Measurements from ENCODE around the gene TGFB1. TPM values are rescaled to one million over a fixed set of nuclear protein-coding genes. Genes with fewer than 3 reads are reported as not detected.

The TGFB1 gene
- total and polyA plus RNA-seq, 7 donors: 2.8 to 10.8 (median 9.5) TPM

- Histone ChIP-seq H3K27me3 (ENCODE audit: insufficient read depth in 3 of 3, low read length in 2 of 3) (no peaks in the 10 kb centered on the region), H3K4me3 (peak overlapping the region; percentile 53), H3K36me3 (ENCODE audit: insufficient read depth in 1 of 2, low read depth in 1 of 2) (no peaks in the 10 kb centered on the region), H3K4me1 (peaks cover 52% of the 10 kb centered on the region), H3K9me3 (no peaks in the 10 kb centered on the region), H3K27ac (peak overlapping the region; percentile 72)
- TF ChIP-seq, protein P1, sequence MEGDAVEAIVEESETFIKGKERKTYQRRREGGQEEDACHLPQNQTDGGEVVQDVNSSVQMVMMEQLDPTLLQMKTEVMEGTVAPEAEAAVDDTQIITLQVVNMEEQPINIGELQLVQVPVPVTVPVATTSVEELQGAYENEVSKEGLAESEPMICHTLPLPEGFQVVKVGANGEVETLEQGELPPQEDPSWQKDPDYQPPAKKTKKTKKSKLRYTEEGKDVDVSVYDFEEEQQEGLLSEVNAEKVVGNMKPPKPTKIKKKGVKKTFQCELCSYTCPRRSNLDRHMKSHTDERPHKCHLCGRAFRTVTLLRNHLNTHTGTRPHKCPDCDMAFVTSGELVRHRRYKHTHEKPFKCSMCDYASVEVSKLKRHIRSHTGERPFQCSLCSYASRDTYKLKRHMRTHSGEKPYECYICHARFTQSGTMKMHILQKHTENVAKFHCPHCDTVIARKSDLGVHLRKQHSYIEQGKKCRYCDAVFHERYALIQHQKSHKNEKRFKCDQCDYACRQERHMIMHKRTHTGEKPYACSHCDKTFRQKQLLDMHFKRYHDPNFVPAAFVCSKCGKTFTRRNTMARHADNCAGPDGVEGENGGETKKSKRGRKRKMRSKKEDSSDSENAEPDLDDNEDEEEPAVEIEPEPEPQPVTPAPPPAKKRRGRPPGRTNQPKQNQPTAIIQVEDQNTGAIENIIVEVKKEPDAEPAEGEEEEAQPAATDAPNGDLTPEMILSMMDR (IDR thresholded peaks at IDR 0.05): no peak
- ATAC-seq (no peak), DNase-seq (no peak)
- intact Hi-C loops (cut with DNase I): no loop called here
- 58 to 69% (median 60%) methylated on average over 22 of the region's 22 CpGs for WGBS, 3 donors
Observed at GRCh38 chr19:41328157-41328841, 25.4 kb downstream of the TGFB1 start.

DNA sequence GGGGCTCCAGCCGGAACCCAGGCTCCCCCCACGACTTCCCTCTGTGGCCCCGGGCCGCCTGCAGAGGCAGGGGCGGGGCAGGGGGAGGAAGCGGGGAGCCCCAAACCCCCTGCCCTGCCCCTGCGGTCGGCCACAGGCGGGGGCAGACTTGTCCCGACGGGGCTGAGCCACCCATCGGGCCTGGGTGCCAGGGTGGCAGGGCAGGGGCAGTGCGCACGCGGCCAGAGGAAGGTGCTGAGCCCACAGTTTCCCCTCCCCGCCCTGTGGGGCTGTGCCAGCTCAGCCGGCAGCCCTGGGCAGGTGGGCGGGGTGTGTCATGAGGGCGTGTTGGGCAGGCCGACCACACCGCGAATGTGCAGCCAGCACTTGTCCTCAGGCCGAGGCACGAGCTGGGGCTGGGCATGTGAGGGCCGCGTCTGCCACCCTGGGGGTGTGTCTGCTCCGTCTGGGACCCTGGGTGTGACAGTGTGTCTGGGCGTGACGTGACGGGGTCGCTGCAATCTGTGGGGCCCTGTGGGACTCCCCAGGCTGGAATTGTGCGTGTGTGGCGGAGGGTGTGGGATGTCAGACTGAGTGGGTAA lies 26.1 kb downstream of the TGFB1 start:
- ATAC-seq (peak; percentile 54 to 72 (median 64)), DNase-seq (peak; percentile 82 to 85)
- H3K4me3 ChIP-seq: peak overlapping the region; percentile 53
- H3K9me3 ChIP-seq: no peaks in the 10 kb centered on the region
- peaks cover 0 to 3% of the 10 kb centered on the region in 2 donors for H3K36me3 ChIP-seq (ENCODE audit: insufficient read depth in 1 of 2, low read depth in 1 of 2)
- intact Hi-C loops (cut with DNase I): no loop called here
- H3K27me3 ChIP-seq (ENCODE audit: insufficient read depth in 3 of 3, low read length in 2 of 3): no peaks in the 10 kb centered on the region
- TF ChIP-seq, protein P1 (IDR thresholded peaks at IDR 0.05): no peak
- WGBS, 3 donors: 16 to 20% (median 18%) methylated on average over 19 to 33 of the region's 33 CpGs
- H3K4me1 ChIP-seq: peaks cover 52% of the 10 kb centered on the region
- H3K27ac ChIP-seq: peak overlapping the region; percentile 72

- 36 to 40% (median 37%) methylated on average over 13 of the region's 13 CpGs for WGBS, 3 donors
- no peaks in the 10 kb centered on the region for H3K27me3 ChIP-seq (ENCODE audit: insufficient read depth in 3 of 3, low read length in 2 of 3)
- TF ChIP-seq, protein P1 (IDR thresholded peaks at IDR 0.05): no peak
- H3K27ac ChIP-seq: peak overlapping the region; percentile 72
- DNase-seq (no peak), ATAC-seq (peak in 1 of 4 donors; percentile 1)
- intact Hi-C loops (cut with DNase I): no loop called here
- H3K36me3 ChIP-seq (ENCODE audit: insufficient read depth in 1 of 2, low read depth in 1 of 2): peaks cover 0 to 9% of the 10 kb centered on the region in 2 donors
- peaks cover 53% of the 10 kb centered on the region for H3K4me1 ChIP-seq
- H3K9me3 ChIP-seq: no peaks in the 10 kb centered on the region
- H3K4me3 ChIP-seq: peak overlapping the region; percentile 53
Observed at GRCh38 chr19:41327076-41327575, 26.6 kb downstream of the TGFB1 start.

GRCh38 chr19:41325947-41326706 lies 27.6 kb downstream of the TGFB1 start:
- no peaks in the 10 kb centered on the region for H3K27me3 ChIP-seq (ENCODE audit: insufficient read depth in 3 of 3, low read length in 2 of 3)
- peak overlapping the region; percentile 72 for H3K27ac ChIP-seq
- H3K4me3 ChIP-seq: peak overlapping the region; percentile 53
- peaks cover 0 to 13% of the 10 kb centered on the region in 2 donors for H3K36me3 ChIP-seq (ENCODE audit: insufficient read depth in 1 of 2, low read depth in 1 of 2)
- DNase-seq (no peak), ATAC-seq (peak; percentile 18 to 36 (median 24))
- intact Hi-C loops (cut with DNase I): no loop called here
- 20 to 21% (median 21%) methylated on average over 21 to 30 of the region's 30 CpGs for WGBS, 3 donors
- no peaks in the 10 kb centered on the region for H3K9me3 ChIP-seq
- TF ChIP-seq, protein P1 (IDR thresholded peaks at IDR 0.05): no peak
- H3K4me1 ChIP-seq: peaks cover 59% of the 10 kb centered on the region

Data from psoas muscle (tissue), 8 donors.